Cardiac septum (tissue), 1 donor: ENCODE measurements around the gene ARHGEF28. TPM values are rescaled to one million over a fixed set of nuclear protein-coding genes. Genes with fewer than 3 reads are reported as not detected.

Experiments used
- DNase-seq: peaks from one replicate; pipeline ENCODE4 v3.0.0-alpha.2; 2020; ENCODE audit warnings: low spot score
- intact Hi-C: fragments of 100-400 bp; cut with DNase I; formaldehyde crosslinking; loops from one replicate; pipeline ENCODE4 v1.14.0; 2022
- total RNA-seq: library from RNA; stranded (reverse); fragmentation: NEBNext Ultra II Directional; extraction: Animal tissue kit (Norgen Biotek cat#: 25700); gene quantifications from one replicate; pipeline ENCODE4 v1.2.1, GENCODE V29; 2021
- donor health status: DM: no; HTN: no; CAD: no.

The ARHGEF28 gene
- total RNA-seq, 1 donor from 2014 or later = 1.8 TPM

- intact Hi-C loops = no loop called here
- no peak for DNase-seq
These were observed 199.7 kb downstream of the ARHGEF28 start for GRCh38 chr5:73825736-73826135.

- DNase-seq = no peak
- intact Hi-C loops = no loop called here
These were observed 200.5 kb downstream of the ARHGEF28 start for GRCh38 chr5:73826301-73827105.

DNA sequence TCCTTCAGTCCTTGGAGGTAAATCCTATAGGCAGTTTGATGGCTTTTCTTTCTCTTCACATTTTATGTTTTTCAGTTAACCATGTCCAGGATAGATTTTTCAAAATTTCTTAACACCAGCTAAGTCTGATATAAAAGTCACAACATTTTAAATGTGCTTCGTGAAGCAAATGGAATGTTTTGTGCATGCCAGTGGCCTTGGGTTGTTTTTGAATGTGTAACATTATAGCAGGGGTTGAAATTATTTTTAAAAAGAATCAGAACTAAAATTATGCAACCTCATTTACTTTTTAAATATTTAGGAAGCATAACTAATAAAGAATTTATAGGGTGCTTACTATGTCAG lies 201.1 kb downstream of the ARHGEF28 start:
- intact Hi-C loops = no loop called here
- DNase-seq = no peak

DNA sequence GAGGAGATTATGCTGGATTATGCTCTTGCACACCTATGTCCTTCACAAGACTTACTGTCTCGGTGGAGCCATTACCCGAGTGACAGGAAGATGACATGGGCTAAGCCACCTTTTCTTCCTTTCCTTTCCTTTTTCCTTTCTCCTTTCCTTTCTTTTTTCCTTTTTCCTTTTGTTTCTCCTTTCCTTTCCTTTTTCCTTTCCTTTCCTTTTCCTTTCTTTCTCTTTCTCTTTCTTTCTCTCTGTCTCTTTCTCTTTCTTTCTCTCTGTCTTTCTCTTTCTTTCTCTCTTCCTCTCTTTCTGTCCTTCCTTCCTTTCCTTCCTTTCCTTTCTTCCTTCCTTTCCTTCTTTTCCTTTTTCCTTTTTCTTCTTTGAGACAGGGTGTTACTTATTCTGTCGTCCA lies 202.5 kb downstream of the ARHGEF28 start:
- DNase-seq = no peak

GRCh38 chr5:73830646-73831045 lies 204.7 kb downstream of the ARHGEF28 start:
- intact Hi-C loops = no loop called here
- DNase-seq = no peak

More for the DNA sequence above, 202.5 kb downstream of the ARHGEF28 start:
- intact Hi-C loops = no loop called here

DNA sequence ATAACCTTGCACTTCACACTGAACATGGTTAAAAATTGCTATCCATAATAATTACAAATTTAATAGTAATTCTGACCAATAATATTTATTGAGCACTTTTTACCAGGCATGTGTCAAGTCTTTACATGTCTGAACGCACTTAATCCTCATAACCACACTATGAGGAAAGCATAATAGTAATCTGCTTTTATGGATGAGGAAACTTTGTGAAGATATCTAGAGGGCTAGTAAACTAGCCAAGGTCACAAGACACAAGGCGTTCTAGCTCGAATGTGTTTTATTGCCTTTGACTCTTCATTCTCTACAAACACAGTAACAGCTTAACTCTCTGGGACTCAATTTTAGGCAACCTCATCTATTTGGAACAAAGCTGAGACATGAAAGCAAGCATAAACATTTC lies 205.1 kb downstream of the ARHGEF28 start:
- DNase-seq = no peak
- intact Hi-C loops = no loop called here

GRCh38 chr5:73834693-73835092 lies 208.7 kb downstream of the ARHGEF28 start:
- intact Hi-C loops = no loop called here
- no peak for DNase-seq

GRCh38 chr5:73835726-73836125 lies 209.7 kb downstream of the ARHGEF28 start:
- DNase-seq = no peak
- intact Hi-C loops = no loop called here

DNA sequence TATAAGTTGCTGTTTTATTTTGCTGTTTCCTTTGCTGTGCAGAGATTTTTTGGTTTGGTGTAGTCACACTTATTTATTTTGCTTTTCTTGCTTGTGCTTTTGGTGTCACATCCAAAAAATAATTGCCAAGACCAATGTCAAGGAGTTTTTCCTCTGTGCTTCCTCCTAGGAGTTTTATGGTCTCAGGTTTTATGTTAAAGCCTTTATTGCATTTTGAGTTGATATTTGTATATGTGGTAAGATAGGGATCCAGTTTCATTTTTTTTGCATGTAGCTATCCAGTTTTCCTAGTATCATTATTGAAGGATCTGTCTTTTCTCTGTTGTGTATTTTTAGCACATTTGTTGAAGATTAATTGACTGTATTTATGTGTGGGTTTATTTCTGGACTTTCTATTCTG lies 210.6 kb downstream of the ARHGEF28 start:
- intact Hi-C loops = no loop called here
- DNase-seq = no peak

GRCh38 chr5:73838901-73839300 lies 212.9 kb downstream of the ARHGEF28 start:
- DNase-seq = no peak
- intact Hi-C loops = no loop called here

DNA sequence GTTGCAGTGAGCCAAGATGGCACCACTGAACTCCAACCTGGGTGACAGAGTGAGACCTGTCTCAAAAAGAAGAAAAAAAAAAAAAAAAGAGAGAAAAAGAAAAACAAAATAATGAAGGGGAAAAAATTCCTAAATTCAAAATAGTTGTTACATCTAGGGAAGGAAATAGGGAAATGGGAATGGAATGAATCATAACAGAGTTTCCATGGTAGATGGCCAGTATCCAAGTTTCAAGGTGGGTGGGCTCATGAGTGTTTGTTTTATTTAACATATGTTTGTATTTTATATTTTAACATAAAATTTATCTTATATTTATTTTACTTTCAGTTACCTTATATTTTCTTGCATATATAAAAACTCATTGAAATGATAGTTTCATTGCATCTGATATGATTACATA lies 215.6 kb downstream of the ARHGEF28 start:
- no peak for DNase-seq
- intact Hi-C loops = no loop called here

DNA sequence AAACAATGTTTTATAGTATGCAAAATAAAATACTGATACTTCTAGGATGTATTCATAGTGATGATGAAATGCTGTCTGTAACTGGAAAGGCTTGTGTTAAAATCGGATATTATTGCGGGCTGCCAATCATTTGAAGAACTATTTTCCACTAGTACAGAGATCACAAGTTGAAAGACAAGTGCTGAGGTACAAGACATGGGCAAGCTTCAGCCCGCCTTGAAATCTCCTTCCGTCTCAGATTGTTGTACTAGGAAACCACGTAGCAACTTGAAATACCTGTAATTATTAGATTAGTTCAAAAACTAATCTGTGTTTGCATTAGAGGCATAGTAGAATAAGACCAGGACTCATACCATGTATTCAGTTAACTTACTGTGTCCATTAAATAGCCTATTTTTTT lies 218.2 kb downstream of the ARHGEF28 start:
- no peak for DNase-seq
- intact Hi-C loops = no loop called here

GRCh38 chr5:73851471-73852181 lies 225.6 kb downstream of the ARHGEF28 start:
- intact Hi-C loops = no loop called here
- DNase-seq = no peak

- intact Hi-C loops = no loop called here
These were observed 227.1 kb downstream of the ARHGEF28 start for GRCh38 chr5:73853091-73853490.

DNA sequence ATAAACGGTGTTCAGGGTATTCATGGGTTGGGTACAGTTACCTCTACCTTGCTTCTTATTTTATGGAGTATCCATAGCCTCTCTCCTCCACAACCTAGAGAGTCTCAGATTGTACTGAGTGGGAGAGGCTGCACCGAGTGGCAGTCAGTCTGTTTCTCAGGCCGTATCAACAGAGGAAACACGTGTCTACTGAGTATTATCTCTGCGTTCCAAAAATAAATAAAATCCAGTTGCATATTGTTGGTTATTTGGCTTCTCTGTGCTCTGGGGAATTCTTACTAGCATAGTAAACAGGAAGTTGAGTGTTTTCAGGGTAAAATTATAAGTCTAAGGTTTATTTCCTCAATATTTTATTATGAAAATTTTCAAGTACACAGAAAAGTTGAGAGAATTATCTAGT lies 231.0 kb downstream of the ARHGEF28 start:
- intact Hi-C loops = no loop called here
- DNase-seq = no peak

More at GRCh38 chr5:73853091-73853490, 227.1 kb downstream of the ARHGEF28 start:
- no peak for DNase-seq

GRCh38 chr5:73857446-73857845 lies 231.4 kb downstream of the ARHGEF28 start:
- intact Hi-C loops = no loop called here
- DNase-seq = no peak

DNA sequence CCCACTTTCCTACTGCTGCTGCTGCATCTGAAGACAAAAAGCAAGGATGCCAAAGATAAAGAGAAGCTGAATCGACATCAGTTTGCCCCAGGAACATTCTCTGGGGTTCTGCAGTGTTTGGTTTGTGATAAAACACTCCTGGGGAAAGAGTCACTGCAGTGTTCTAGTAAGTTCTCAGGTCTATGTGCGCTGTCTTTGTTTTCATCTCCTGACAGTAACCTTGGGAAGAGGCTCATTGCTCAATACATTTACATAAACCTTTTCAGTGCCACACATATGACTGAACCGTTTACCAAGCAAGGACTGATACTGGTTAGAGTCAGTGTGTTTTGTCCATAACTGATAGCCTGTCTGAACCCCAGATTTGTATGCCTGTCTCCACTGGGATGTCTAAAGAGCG lies 232.1 kb downstream of the ARHGEF28 start:
- no peak for DNase-seq
- intact Hi-C loops = no loop called here

GRCh38 chr5:73858776-73859175 lies 232.8 kb downstream of the ARHGEF28 start:
- no peak for DNase-seq
- intact Hi-C loops = no loop called here

GRCh38 chr5:73859696-73860095 lies 233.7 kb downstream of the ARHGEF28 start:
- no peak for DNase-seq

DNA sequence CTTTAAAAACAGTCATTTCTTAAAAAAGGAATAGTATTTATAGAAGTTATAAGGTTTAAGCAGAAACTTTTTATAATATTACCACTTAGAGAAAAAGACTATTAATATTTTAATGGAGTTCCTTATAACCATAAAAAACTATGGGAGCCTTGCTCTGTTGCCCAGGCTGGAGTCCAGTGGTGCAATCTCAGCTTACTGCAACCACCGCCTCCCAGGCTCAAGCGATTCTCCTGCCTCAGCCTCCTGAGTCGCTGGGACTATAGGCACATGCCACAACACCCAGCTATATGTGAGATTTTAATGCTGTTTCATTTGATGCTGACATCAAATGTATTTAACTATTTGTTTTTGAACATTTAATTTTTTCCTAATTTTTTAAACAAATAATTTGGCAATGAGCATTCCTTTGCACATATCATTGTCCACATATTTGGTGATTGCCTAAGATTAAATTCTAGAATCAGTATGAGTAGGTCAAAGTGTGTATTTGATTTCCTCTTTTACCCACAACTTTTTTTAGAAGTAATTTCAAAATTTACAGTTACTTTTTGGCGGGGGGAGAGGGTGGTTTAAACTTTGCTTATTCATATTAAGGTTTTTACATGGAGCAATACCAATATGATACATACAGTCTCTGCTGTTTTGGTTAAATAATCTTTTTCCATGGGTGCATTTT lies 235.5 kb downstream of the ARHGEF28 start:
- no peak for DNase-seq
- intact Hi-C loops = no loop called here

More at GRCh38 chr5:73859696-73860095, 233.7 kb downstream of the ARHGEF28 start:
- intact Hi-C loops = no loop called here

DNA sequence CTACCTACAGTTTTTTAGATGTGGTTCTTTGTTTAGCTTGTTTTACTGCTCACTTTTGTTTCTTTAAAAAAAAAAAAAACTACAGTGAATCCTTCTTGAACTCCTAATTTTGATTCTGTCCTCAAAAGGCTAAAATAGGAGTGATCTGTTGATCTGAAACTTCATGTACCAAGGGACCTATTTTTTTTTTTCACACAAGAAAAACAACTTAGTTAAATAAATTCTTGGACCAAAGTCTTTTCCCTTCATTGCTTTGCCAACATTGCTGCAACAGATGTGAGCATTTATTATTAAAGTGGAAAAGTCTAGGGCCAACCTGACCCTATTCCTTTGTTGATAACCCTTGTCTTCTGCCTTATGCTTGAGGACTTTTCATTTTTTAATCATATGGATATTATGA lies 236.8 kb downstream of the ARHGEF28 start:
- DNase-seq = no peak
- intact Hi-C loops = no loop called here
